ENCODE measurements around the gene PROZ. TPM values are rescaled to one million over a fixed set of nuclear protein-coding genes. Genes with fewer than 3 reads are reported as not detected.
"Not testable (repeated sequence)": the region's sequence is repeated elsewhere in the genome, so short reads cannot be mapped to it uniquely, and the experiment has no call there.

Gene PROZ
- total RNA-seq, 2 experiments from 2014 or later, result not detected

- no TSS peak for BruUV-seq (replicated peaks)
- no peak for DNase-seq (ENCODE audit: low spot score)
- Histone ChIP-seq H3K4me2 (ENCODE audit: low read length) (no peak overlapping the region), H3K9me2 (ENCODE audit: insufficient read depth, low read length) (no peaks in the 10 kb centered on the region), H3K36me3 (ENCODE audit: insufficient read depth, low read length) (no peaks in the 10 kb centered on the region), H2AFZ (ENCODE audit: low read length) (no peak overlapping the region), H3K27ac (ENCODE audit: low read depth, low read length, poor library complexity, severe bottlenecking) (no peak overlapping the region), H4K20me1 (ENCODE audit: insufficient read depth, low read length) (no peaks in the 10 kb centered on the region), H3K4me3 (ENCODE audit: low read depth, low read length, poor library complexity, severe bottlenecking) (no peak overlapping the region), H3K79me2 (ENCODE audit: insufficient read depth, low read depth, low read length) (no peaks in the 10 kb centered on the region), H3K4me1 (ENCODE audit: insufficient read depth, low read length, poor library complexity, severe bottlenecking) (no peaks in the 10 kb centered on the region), H3K9me3 (ENCODE audit: low read length) (no peaks in the 10 kb centered on the region)
- intact Hi-C loops (cut with micrococcal nuclease; ENCODE audit: unreplicated experiment), result no loop called here
- ChIA-PET POLR2A (no interaction called here), CTCF (ENCODE audit: unreplicated experiment) (no interaction called here)
- TF ChIP-seq CTCF (conservative IDR thresholded peaks at IDR 0.05; ENCODE audit: low read length) (no peak), EZH2phosphoT487 (IDR thresholded peaks at IDR 0.05; ENCODE audit: borderline replicate concordance, low read depth, low read length) (no peak)
These were observed 3.0 kb downstream of the PROZ start for GRCh38 chr13:113161433-113161832.

- DNase-seq (ENCODE audit: low spot score); H3K27ac ChIP-seq (ENCODE audit: low read depth, low read length, poor library complexity, severe bottlenecking); H3K4me2 ChIP-seq (ENCODE audit: low read length); POLR2A ChIA-PET; H3K9me3 ChIP-seq (ENCODE audit: low read length); H3K4me1 ChIP-seq (ENCODE audit: insufficient read depth, low read length, poor library complexity, severe bottlenecking); H3K79me2 ChIP-seq (ENCODE audit: insufficient read depth, low read depth, low read length); H3K36me3 ChIP-seq (ENCODE audit: insufficient read depth, low read length); H3K9me2 ChIP-seq (ENCODE audit: insufficient read depth, low read length); H3K4me3 ChIP-seq (ENCODE audit: low read depth, low read length, poor library complexity, severe bottlenecking); intact Hi-C loops (cut with micrococcal nuclease; ENCODE audit: unreplicated experiment); H4K20me1 ChIP-seq (ENCODE audit: insufficient read depth, low read length); CTCF ChIA-PET (ENCODE audit: unreplicated experiment); H2AFZ ChIP-seq (ENCODE audit: low read length); BruUV-seq (replicated peaks): not testable (repeated sequence)
These were observed 3.5 kb downstream of the PROZ start for GRCh38 chr13:113161975-113162374.

GRCh38 chr13:113162783-113163685, 4.6 kb downstream of the PROZ start:
- intact Hi-C loops (cut with micrococcal nuclease; ENCODE audit: unreplicated experiment), result no loop called here
- no peak for DNase-seq (ENCODE audit: low spot score)
- H3K9me2 ChIP-seq (ENCODE audit: insufficient read depth, low read length), result no peaks in the 10 kb centered on the region
- no TSS peak for BruUV-seq (replicated peaks)
- no peak for TF ChIP-seq CTCF (conservative IDR thresholded peaks at IDR 0.05; ENCODE audit: low read length)
- no peak for TF ChIP-seq EZH2phosphoT487 (IDR thresholded peaks at IDR 0.05; ENCODE audit: borderline replicate concordance, low read depth, low read length)
- no peaks in the 10 kb centered on the region for H3K79me2 ChIP-seq (ENCODE audit: insufficient read depth, low read depth, low read length)
- no peak overlapping the region for H3K4me2 ChIP-seq (ENCODE audit: low read length)
- no peak overlapping the region for H3K27ac ChIP-seq (ENCODE audit: low read depth, low read length, poor library complexity, severe bottlenecking)
- no peaks in the 10 kb centered on the region for H3K4me1 ChIP-seq (ENCODE audit: insufficient read depth, low read length, poor library complexity, severe bottlenecking)
- H3K36me3 ChIP-seq (ENCODE audit: insufficient read depth, low read length), result no peaks in the 10 kb centered on the region
- CTCF ChIA-PET (ENCODE audit: unreplicated experiment), result no interaction called here
- POLR2A ChIA-PET, result no interaction called here
- no peaks in the 10 kb centered on the region for H4K20me1 ChIP-seq (ENCODE audit: insufficient read depth, low read length)
- no peaks in the 10 kb centered on the region for H3K9me3 ChIP-seq (ENCODE audit: low read length)
- no peak overlapping the region for H2AFZ ChIP-seq (ENCODE audit: low read length)
- H3K4me3 ChIP-seq (ENCODE audit: low read depth, low read length, poor library complexity, severe bottlenecking), result no peak overlapping the region
